HEK293 (cell line): ENCODE data around the gene RINT1.
A peak's percentile ranks its signal among the peaks of the same experiment; 100 is the strongest.

ENCODE experiments used
- EGR2 ChIP-seq: fragments of 450-650 bp; formaldehyde crosslinking; IDR thresholded peaks from 2 replicates; pipeline ENCODE4 v1.5.1; 2016; ENCODE audit warnings: low read depth, missing biosample characterization, missing genetic modification characterization
- GFI1B ChIP-seq: fragments of 450-650 bp; formaldehyde crosslinking; IDR thresholded peaks from 2 replicates; pipeline ENCODE4 v1.5.1; 2016; ENCODE audit warnings: missing biosample characterization, missing genetic modification characterization
- GLIS1 ChIP-seq: fragments of 450-650 bp; formaldehyde crosslinking; IDR thresholded peaks from 2 replicates; pipeline ENCODE4 v1.5.1; 2016; ENCODE audit warnings: missing biosample characterization, missing genetic modification characterization
- GLIS2 ChIP-seq: fragments of 450-650 bp; formaldehyde crosslinking; IDR thresholded peaks from 2 replicates; pipeline ENCODE4 v1.5.1; 2016; ENCODE audit warnings: missing biosample characterization, missing genetic modification characterization
- RBAK ChIP-seq: fragments of 450-650 bp; formaldehyde crosslinking; IDR thresholded peaks from 2 replicates; pipeline ENCODE4 v1.5.1; 2016; ENCODE audit warnings: missing biosample characterization, missing genetic modification characterization
- SP2 ChIP-seq: fragments of 450-650 bp; formaldehyde crosslinking; IDR thresholded peaks from 2 replicates; pipeline ENCODE4 v1.5.1; 2016; ENCODE audit warnings: missing biosample characterization, missing genetic modification characterization
- YY2 ChIP-seq: fragments of 450-650 bp; formaldehyde crosslinking; IDR thresholded peaks from 2 replicates; pipeline ENCODE4 v1.5.1; 2016; ENCODE audit warnings: missing biosample characterization, missing genetic modification characterization
- ZBTB20 ChIP-seq: fragments of 450-650 bp; formaldehyde crosslinking; IDR thresholded peaks from 2 replicates; pipeline ENCODE4 v1.5.1; 2016; ENCODE audit warnings: missing biosample characterization, missing genetic modification characterization
- ZBTB8A ChIP-seq: fragments of 450-650 bp; formaldehyde crosslinking; IDR thresholded peaks from 2 replicates; pipeline ENCODE4 v1.5.1; 2016; ENCODE audit warnings: missing biosample characterization, missing genetic modification characterization
- ZEB2 ChIP-seq: fragments of 450-650 bp; formaldehyde crosslinking; IDR thresholded peaks from 2 replicates; pipeline ENCODE4 v1.5.1; 2016; ENCODE audit warnings: missing biosample characterization, missing genetic modification characterization
- ZFHX2 ChIP-seq: fragments of 450-650 bp; formaldehyde crosslinking; conservative IDR thresholded peaks from 2 replicates; pipeline ENCODE4 v1.5.1; 2016; ENCODE audit warnings: missing biosample characterization, missing genetic modification characterization
- ZNF112 ChIP-seq: fragments of 450-650 bp; formaldehyde crosslinking; IDR thresholded peaks from 2 replicates; pipeline ENCODE4 v1.5.0; 2017; ENCODE audit warnings: missing biosample characterization, missing genetic modification characterization
- ZNF121 ChIP-seq: fragments of 450-650 bp; formaldehyde crosslinking; IDR thresholded peaks from 2 replicates; pipeline ENCODE4 v1.5.1; 2016; ENCODE audit warnings: missing biosample characterization, missing genetic modification characterization
- ZNF292 ChIP-seq: fragments of 450-650 bp; formaldehyde crosslinking; IDR thresholded peaks from 2 replicates; pipeline ENCODE4 v1.5.1; 2016; ENCODE audit warnings: low read depth, missing biosample characterization, missing genetic modification characterization, borderline replicate concordance
- ZNF335 ChIP-seq: fragments of 450-650 bp; formaldehyde crosslinking; conservative IDR thresholded peaks from 2 replicates; pipeline ENCODE4 v1.5.1; 2016; ENCODE audit warnings: missing biosample characterization, missing genetic modification characterization
- ZNF354C ChIP-seq: fragments of 450-650 bp; formaldehyde crosslinking; IDR thresholded peaks from 2 replicates; pipeline ENCODE4 v1.5.1; 2016; ENCODE audit warnings: missing biosample characterization, missing genetic modification characterization, low read depth, borderline replicate concordance
- ZNF501 ChIP-seq: fragments of 450-650 bp; formaldehyde crosslinking; IDR thresholded peaks from 2 replicates; pipeline ENCODE4 v1.5.1; 2016; ENCODE audit warnings: missing biosample characterization, missing genetic modification characterization
- ZNF600 ChIP-seq: fragments of 450-650 bp; formaldehyde crosslinking; IDR thresholded peaks from 2 replicates; pipeline ENCODE4 v1.5.1; 2016; ENCODE audit warnings: missing biosample characterization, missing genetic modification characterization
- ZNF610 ChIP-seq: fragments of 450-650 bp; formaldehyde crosslinking; IDR thresholded peaks from 2 replicates; pipeline ENCODE4 v1.5.1; 2016; ENCODE audit warnings: missing biosample characterization, missing genetic modification characterization, borderline replicate concordance
- ZNF624 ChIP-seq: fragments of 450-650 bp; formaldehyde crosslinking; IDR thresholded peaks from 2 replicates; pipeline ENCODE4 v1.5.1; 2017; ENCODE audit warnings: missing biosample characterization, missing genetic modification characterization
- TF ChIP-seq, protein P1 (sequence below): IDR thresholded peaks from 2 replicates; pipeline ENCODE4 v1.6.1; 2011; ENCODE audit warnings: mild to moderate bottlenecking, low read depth, low read length, borderline replicate concordance
- TF ChIP-seq, protein P2 (sequence below): fragments of 450-650 bp; formaldehyde crosslinking; IDR thresholded peaks from 2 replicates; pipeline ENCODE4 v1.5.1; 2016; ENCODE audit warnings: missing biosample characterization, missing genetic modification characterization, borderline replicate concordance
- TF ChIP-seq, protein P3 (sequence below): fragments of 450-650 bp; formaldehyde crosslinking; IDR thresholded peaks from 2 replicates; pipeline ENCODE4 v1.5.1; 2017; ENCODE audit warnings: missing biosample characterization, missing genetic modification characterization
- TF ChIP-seq, protein P4 (sequence below): fragments of 450-650 bp; formaldehyde crosslinking; IDR thresholded peaks from 2 replicates; pipeline ENCODE4 v1.5.1; 2016; ENCODE audit warnings: missing biosample characterization, missing genetic modification characterization
- TF ChIP-seq, protein P5 (sequence below): fragments of 450-650 bp; formaldehyde crosslinking; IDR thresholded peaks from 2 replicates; pipeline ENCODE4 v1.5.1; 2016; ENCODE audit warnings: missing biosample characterization, missing genetic modification characterization

RINT1 gene

DNA sequence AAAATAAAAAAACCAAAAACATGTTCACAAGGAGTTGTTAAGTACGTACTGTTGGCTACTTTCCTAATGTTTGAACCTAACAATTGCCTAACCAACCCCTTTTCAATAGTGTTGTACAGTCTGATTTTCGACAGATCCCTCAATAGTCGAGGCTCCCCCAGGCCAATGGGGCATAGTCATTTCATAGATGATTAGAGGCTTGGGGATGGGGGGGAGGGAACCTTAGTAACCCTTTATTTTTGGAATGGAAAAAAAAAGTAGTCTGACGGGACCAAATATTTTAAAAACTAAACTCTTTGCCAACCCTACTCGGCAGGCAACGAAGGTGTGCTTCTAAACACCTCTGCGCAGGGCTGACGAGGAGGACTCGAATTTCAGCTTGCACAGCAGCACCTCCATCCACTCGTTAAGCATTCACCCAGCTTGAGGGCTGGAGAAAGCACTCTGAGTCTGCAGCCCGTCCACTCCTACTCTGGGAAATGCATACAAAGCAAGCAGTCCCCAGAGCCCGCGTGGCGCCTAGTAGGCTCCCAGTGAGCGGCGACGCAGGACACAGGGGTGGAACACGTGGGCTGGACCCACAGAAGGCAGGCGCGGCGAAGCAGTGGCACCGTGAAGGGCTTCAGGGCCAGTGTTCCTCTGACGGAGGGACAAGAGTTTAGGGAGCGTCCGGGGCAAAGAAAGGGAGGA is 10.8 kb upstream of the RINT1 start (continued):
- TF ChIP-seq ZNF501: peak; percentile 72
- TF ChIP-seq, protein P1, sequence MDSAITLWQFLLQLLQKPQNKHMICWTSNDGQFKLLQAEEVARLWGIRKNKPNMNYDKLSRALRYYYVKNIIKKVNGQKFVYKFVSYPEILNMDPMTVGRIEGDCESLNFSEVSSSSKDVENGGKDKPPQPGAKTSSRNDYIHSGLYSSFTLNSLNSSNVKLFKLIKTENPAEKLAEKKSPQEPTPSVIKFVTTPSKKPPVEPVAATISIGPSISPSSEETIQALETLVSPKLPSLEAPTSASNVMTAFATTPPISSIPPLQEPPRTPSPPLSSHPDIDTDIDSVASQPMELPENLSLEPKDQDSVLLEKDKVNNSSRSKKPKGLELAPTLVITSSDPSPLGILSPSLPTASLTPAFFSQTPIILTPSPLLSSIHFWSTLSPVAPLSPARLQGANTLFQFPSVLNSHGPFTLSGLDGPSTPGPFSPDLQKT: no peak
- TF ChIP-seq, protein P2, sequence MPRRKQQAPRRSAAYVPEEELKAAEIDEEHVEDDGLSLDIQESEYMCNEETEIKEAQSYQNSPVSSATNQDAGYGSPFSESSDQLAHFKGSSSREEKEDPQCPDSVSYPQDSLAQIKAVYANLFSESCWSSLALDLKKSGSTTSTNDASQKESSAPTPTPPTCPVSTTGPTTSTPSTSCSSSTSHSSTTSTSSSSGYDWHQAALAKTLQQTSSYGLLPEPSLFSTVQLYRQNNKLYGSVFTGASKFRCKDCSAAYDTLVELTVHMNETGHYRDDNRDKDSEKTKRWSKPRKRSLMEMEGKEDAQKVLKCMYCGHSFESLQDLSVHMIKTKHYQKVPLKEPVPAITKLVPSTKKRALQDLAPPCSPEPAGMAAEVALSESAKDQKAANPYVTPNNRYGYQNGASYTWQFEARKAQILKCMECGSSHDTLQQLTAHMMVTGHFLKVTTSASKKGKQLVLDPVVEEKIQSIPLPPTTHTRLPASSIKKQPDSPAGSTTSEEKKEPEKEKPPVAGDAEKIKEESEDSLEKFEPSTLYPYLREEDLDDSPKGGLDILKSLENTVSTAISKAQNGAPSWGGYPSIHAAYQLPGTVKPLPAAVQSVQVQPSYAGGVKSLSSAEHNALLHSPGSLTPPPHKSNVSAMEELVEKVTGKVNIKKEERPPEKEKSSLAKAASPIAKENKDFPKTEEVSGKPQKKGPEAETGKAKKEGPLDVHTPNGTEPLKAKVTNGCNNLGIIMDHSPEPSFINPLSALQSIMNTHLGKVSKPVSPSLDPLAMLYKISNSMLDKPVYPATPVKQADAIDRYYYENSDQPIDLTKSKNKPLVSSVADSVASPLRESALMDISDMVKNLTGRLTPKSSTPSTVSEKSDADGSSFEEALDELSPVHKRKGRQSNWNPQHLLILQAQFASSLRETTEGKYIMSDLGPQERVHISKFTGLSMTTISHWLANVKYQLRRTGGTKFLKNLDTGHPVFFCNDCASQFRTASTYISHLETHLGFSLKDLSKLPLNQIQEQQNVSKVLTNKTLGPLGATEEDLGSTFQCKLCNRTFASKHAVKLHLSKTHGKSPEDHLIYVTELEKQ (tag by site-specific recombination): no peak
- peak; percentile 71 for TF ChIP-seq GLIS1 (tag by site-specific recombination)
- TF ChIP-seq ZNF354C (tag by site-specific recombination): no peak
- TF ChIP-seq ZBTB8A (tag by site-specific recombination): peak; percentile 61; the same call in 1 of the 2 replicates
- TF ChIP-seq ZNF121: no peak
- no peak for TF ChIP-seq ZNF624
- peak; percentile 53 for TF ChIP-seq SP2 (tag by site-specific recombination)
- TF ChIP-seq ZNF335 (tag by site-specific recombination): peak; percentile 80
- TF ChIP-seq, protein P3, sequence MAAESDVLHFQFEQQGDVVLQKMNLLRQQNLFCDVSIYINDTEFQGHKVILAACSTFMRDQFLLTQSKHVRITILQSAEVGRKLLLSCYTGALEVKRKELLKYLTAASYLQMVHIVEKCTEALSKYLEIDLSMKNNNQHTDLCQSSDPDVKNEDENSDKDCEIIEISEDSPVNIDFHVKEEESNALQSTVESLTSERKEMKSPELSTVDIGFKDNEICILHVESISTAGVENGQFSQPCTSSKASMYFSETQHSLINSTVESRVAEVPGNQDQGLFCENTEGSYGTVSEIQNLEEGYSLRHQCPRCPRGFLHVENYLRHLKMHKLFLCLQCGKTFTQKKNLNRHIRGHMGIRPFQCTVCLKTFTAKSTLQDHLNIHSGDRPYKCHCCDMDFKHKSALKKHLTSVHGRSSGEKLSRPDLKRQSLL: no peak
- TF ChIP-seq GFI1B (tag by site-specific recombination): no peak
- TF ChIP-seq, protein P4, sequence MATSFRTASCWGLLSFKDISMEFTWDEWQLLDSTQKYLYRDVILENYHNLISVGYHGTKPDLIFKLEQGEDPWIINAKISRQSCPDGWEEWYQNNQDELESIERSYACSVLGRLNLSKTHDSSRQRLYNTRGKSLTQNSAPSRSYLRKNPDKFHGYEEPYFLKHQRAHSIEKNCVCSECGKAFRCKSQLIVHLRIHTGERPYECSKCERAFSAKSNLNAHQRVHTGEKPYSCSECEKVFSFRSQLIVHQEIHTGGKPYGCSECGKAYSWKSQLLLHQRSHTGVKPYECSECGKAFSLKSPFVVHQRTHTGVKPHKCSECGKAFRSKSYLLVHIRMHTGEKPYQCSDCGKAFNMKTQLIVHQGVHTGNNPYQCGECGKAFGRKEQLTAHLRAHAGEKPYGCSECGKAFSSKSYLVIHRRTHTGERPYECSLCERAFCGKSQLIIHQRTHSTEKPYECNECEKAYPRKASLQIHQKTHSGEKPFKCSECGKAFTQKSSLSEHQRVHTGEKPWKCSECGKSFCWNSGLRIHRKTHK (tag by site-specific recombination): no peak
- no peak for TF ChIP-seq RBAK
- no peak for TF ChIP-seq ZNF112 (tag by site-specific recombination)
- peak; percentile 84; the same call in 1 of the 2 replicates for TF ChIP-seq ZNF610 (tag by site-specific recombination)
- TF ChIP-seq ZBTB20 (tag by site-specific recombination): peak; percentile 84
- TF ChIP-seq YY2 (tag by site-specific recombination): no peak
- TF ChIP-seq GLIS2: peak; percentile 95
- peak; percentile 59; the same call in 1 of the 2 replicates for TF ChIP-seq EGR2
- TF ChIP-seq ZNF292 (tag by site-specific recombination): no peak
- TF ChIP-seq, protein P5, sequence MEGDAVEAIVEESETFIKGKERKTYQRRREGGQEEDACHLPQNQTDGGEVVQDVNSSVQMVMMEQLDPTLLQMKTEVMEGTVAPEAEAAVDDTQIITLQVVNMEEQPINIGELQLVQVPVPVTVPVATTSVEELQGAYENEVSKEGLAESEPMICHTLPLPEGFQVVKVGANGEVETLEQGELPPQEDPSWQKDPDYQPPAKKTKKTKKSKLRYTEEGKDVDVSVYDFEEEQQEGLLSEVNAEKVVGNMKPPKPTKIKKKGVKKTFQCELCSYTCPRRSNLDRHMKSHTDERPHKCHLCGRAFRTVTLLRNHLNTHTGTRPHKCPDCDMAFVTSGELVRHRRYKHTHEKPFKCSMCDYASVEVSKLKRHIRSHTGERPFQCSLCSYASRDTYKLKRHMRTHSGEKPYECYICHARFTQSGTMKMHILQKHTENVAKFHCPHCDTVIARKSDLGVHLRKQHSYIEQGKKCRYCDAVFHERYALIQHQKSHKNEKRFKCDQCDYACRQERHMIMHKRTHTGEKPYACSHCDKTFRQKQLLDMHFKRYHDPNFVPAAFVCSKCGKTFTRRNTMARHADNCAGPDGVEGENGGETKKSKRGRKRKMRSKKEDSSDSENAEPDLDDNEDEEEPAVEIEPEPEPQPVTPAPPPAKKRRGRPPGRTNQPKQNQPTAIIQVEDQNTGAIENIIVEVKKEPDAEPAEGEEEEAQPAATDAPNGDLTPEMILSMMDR (tag by site-specific recombination): peak; percentile 22; the same call in 1 of the 2 replicates
- 0 out of 2 replicates have a peak, but pooled peaks have one; percentile 29 for TF ChIP-seq ZEB2 (tag by site-specific recombination)
- TF ChIP-seq ZNF600 (tag by site-specific recombination): peak; percentile 91
- TF ChIP-seq ZFHX2 (tag by site-specific recombination): peak; percentile 69
- TF ChIP-seq, all 188 proteins: peak for 23
